Osteocyte (in vitro differentiated cells): ENCODE results near the gene NCKAP5L. TPM values are rescaled to one million over a fixed set of nuclear protein-coding genes. Genes with fewer than 3 reads are reported as not detected.

Source experiments
- DNase-seq: peaks from one replicate; pipeline ENCODE4 v3.0.0; 2021; ENCODE audit warnings: mixed read lengths; ENCODE audit not compliant: unreplicated experiment; ENCODE audit errors: extremely low spot score
- H3K27ac Mint-ChIP-seq: one replicate; pipeline ENCODE4 v1.8.0; 2021; ENCODE audit warnings: mild to moderate bottlenecking, mixed read lengths; ENCODE audit not compliant: unreplicated experiment
- H3K27me3 Mint-ChIP-seq: one replicate; pipeline ENCODE4 v1.8.0; 2021; ENCODE audit warnings: mixed read lengths; ENCODE audit not compliant: unreplicated experiment
- H3K36me3 Mint-ChIP-seq: one replicate; pipeline ENCODE4 v1.8.0; 2021; ENCODE audit warnings: mixed read lengths; ENCODE audit not compliant: unreplicated experiment
- H3K4me1 Mint-ChIP-seq: one replicate; pipeline ENCODE4 v1.8.0; 2021; ENCODE audit warnings: mixed read lengths; ENCODE audit not compliant: unreplicated experiment
- H3K4me3 Mint-ChIP-seq: one replicate; pipeline ENCODE4 v1.8.0; 2021; ENCODE audit warnings: mild to moderate bottlenecking, moderate library complexity, mixed read lengths; ENCODE audit not compliant: unreplicated experiment
- H3K9me3 Mint-ChIP-seq: one replicate; pipeline ENCODE4 v1.8.0; 2021; ENCODE audit warnings: mixed read lengths; ENCODE audit not compliant: unreplicated experiment
- total RNA-seq: library from RNA; stranded (reverse); gene quantifications from 2 replicates; pipeline ENCODE4 v1.2.1, GENCODE V29; 2021
- TF ChIP-seq, protein P1 (sequence below): fragments of 200-600 bp; sonication (generic); IDR thresholded peaks from 2 replicates; pipeline ENCODE4 v1.5.0; 2021; ENCODE audit warnings: antibody characterized with exemption, mild to moderate bottlenecking, moderate library complexity

Gene NCKAP5L
- total RNA-seq, 1 donor from 2014 or later: 42.4 TPM

GRCh38 chr12:49846032-49846431 is 17.8 kb upstream of the NCKAP5L start:
- Mint-ChIP-seq H3K4me3 (no peak overlapping the region), H3K9me3 (no peaks in the 10 kb centered on the region), H3K4me1 (peaks cover 22% of the 10 kb centered on the region), H3K36me3 (no peaks in the 10 kb centered on the region), H3K27me3 (peaks cover 44% of the 10 kb centered on the region), H3K27ac (no peak overlapping the region)
- TF ChIP-seq, protein P1, sequence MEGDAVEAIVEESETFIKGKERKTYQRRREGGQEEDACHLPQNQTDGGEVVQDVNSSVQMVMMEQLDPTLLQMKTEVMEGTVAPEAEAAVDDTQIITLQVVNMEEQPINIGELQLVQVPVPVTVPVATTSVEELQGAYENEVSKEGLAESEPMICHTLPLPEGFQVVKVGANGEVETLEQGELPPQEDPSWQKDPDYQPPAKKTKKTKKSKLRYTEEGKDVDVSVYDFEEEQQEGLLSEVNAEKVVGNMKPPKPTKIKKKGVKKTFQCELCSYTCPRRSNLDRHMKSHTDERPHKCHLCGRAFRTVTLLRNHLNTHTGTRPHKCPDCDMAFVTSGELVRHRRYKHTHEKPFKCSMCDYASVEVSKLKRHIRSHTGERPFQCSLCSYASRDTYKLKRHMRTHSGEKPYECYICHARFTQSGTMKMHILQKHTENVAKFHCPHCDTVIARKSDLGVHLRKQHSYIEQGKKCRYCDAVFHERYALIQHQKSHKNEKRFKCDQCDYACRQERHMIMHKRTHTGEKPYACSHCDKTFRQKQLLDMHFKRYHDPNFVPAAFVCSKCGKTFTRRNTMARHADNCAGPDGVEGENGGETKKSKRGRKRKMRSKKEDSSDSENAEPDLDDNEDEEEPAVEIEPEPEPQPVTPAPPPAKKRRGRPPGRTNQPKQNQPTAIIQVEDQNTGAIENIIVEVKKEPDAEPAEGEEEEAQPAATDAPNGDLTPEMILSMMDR: no peak
- DNase-seq: no peak

DNA sequence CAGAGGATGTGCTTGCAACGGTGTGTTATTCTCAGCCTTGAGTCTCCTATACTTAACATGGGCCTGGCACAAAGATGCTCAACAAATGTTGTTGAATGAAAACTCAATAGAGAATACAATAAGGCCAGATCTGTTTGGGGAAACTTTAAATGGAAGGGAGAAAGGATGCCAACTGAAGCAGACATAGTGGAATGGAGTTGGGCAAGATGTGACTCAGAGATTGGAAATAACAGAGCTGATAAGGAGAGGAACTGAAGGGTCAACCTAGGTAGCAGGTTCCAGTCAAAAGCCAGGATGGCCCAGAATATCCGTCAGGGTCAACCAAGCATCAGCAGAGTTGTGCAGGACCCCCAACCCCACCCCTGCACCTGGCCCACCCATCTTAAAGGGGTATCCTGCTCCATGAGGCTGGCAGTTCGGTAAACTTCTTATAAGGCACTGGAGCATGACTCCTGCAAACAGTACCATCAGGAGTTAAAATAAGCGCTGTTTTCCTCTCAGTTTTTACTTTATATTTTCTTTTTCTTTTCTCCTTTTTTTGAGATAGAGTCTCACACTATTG is 15.7 kb upstream of the NCKAP5L start:
- Mint-ChIP-seq H3K36me3 (no peaks in the 10 kb centered on the region), H3K9me3 (no peaks in the 10 kb centered on the region), H3K4me1 (peaks cover 23% of the 10 kb centered on the region), H3K27me3 (peaks cover 30% of the 10 kb centered on the region), H3K27ac (no peak overlapping the region), H3K4me3 (no peak overlapping the region)
- no peak for DNase-seq
- TF ChIP-seq, protein P1: no peak

DNA sequence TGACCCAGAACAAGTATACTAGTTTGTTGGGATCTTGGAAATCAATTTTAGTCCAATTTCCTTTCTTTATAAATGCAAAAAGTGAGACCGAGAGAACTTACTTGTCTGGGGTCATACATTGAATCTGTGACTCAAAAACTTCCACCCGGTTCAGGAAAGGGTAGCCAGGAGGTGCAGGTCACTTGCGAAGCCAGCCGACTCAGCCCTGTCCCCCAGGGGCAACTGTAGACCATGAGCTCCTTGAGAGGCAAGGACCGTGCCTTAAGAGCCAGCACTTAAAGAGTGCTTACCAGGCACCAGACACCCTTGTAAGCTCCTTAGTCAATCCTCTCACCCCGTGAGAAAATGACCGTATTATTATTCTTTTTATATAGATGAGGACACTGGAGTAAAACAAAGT is 15.2 kb upstream of the NCKAP5L start:
- TF ChIP-seq, protein P1: no peak
- Mint-ChIP-seq H3K4me1 (peaks cover 23% of the 10 kb centered on the region), H3K36me3 (no peaks in the 10 kb centered on the region), H3K4me3 (peak overlapping the region; percentile 93), H3K9me3 (no peaks in the 10 kb centered on the region), H3K27ac (peak overlapping the region; percentile 96), H3K27me3 (peaks cover 24% of the 10 kb centered on the region)
- no peak for DNase-seq

DNA sequence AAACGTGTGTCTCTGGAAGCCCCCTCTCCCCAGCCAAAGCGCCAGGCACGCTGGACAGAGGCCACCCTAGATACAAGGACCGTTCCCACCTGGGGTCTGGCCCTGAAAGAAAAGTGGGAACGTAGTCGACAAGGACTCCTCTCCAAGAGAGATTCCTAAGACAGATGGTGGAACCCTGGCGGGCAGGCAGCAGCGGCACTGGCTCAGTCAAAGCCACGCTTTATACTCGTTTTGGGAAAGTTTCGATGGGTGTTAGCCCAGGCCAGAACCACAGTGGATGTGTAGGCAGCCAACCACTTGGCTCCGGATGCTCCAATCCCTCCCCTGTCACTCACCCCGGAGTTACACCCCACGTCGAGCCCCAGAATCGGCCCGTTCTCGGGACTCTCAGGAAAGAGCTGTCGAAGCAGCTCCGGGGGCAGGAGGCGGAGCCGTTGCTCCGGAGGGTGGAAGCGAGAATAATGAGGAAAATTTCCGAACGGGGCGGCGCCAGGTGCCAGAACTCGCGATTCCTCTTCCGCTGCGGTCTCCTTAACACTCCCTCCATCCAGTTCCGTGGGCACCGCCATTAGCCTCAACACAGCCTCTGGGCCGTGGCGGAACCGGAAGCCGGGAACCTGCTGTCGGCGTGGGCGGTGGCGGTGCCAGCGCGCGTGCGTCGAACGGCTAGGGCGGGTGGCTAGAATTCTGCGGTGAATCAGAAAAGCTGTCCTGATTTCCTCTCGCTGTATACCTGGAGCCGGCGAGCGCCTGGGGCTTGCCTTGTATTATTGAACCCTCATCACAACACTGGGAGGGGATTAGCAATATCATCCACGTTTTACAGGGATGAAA is 14.5 kb upstream of the NCKAP5L start, which contains the start of gene BCDIN3D:
BCDIN3D (minus strand) TSS at position 588 of the 834 bp plus-strand sequence; CDS start at position 569, 19 bp downstream.
- H3K27me3 Mint-ChIP-seq: peaks cover 18% of the 10 kb centered on the region
- no peaks in the 10 kb centered on the region for H3K36me3 Mint-ChIP-seq
- DNase-seq: peak; percentile 96
- peak within 1 kb of the TSS; percentile 96 for H3K27ac Mint-ChIP-seq
- no peaks in the 10 kb centered on the region for H3K9me3 Mint-ChIP-seq
- H3K4me1 Mint-ChIP-seq: peaks cover 23% of the 10 kb centered on the region
- peak within 1 kb of the TSS; percentile 93 for H3K4me3 Mint-ChIP-seq
- TF ChIP-seq, protein P1: no peak

GRCh38 chr12:49838973-49839633 is 10.9 kb upstream of the NCKAP5L start:
- no peaks in the 10 kb centered on the region for H3K9me3 Mint-ChIP-seq
- peaks cover 3% of the 10 kb centered on the region for H3K36me3 Mint-ChIP-seq
- no peak overlapping the region for H3K4me3 Mint-ChIP-seq
- no peak for DNase-seq
- TF ChIP-seq, protein P1: peak; percentile 76
- H3K27ac Mint-ChIP-seq: no peak overlapping the region
- H3K27me3 Mint-ChIP-seq: no peaks in the 10 kb centered on the region
- H3K4me1 Mint-ChIP-seq: peaks cover 23% of the 10 kb centered on the region
